ENCODE measurements around the gene IGFBP5. TPM values are rescaled to one million over a fixed set of nuclear protein-coding genes. Genes with fewer than 3 reads are reported as not detected.

IGFBP5 gene
- total RNA-seq, 3 donors from 2014 or later = 161 to 1,107 (median 177) TPM

DNA sequence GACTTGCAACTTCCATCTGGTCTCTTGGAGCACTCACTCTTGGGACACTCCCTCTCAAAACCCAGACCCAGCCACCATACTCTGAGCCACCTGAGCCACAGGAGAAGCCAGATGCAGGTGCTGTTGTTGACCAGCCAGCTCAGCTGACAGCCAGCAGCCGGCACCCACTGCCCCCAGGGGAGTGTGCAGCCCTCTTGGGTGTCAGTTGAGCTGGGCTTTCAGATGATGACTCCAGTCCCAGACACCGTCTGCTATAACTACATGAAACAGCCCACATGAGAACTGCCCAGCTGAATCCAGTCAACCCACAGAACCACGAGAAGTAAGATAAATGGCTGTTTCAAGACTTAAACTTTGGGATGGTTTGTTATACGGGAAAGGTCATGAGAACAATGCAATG, 72.8 kb downstream of the IGFBP5 start:
- H3K4me1 ChIP-seq = no peaks in the 10 kb centered on the region
- intact Hi-C loops (cut with DNase I; ENCODE audit: low total_unique reads) = no loop called here
- no peaks in the 10 kb centered on the region for H3K36me3 ChIP-seq
- TF ChIP-seq POLR2AphosphoS5 (IDR thresholded peaks at IDR 0.05) = no peak
- TF ChIP-seq, protein P1, sequence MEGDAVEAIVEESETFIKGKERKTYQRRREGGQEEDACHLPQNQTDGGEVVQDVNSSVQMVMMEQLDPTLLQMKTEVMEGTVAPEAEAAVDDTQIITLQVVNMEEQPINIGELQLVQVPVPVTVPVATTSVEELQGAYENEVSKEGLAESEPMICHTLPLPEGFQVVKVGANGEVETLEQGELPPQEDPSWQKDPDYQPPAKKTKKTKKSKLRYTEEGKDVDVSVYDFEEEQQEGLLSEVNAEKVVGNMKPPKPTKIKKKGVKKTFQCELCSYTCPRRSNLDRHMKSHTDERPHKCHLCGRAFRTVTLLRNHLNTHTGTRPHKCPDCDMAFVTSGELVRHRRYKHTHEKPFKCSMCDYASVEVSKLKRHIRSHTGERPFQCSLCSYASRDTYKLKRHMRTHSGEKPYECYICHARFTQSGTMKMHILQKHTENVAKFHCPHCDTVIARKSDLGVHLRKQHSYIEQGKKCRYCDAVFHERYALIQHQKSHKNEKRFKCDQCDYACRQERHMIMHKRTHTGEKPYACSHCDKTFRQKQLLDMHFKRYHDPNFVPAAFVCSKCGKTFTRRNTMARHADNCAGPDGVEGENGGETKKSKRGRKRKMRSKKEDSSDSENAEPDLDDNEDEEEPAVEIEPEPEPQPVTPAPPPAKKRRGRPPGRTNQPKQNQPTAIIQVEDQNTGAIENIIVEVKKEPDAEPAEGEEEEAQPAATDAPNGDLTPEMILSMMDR (IDR thresholded peaks at IDR 0.05) = no peak
- no peak for TF ChIP-seq POLR2A (IDR thresholded peaks at IDR 0.05)
- no peak overlapping the region for H3K4me3 ChIP-seq
- H3K27ac ChIP-seq = no peak overlapping the region
- no peak for DNase-seq (ENCODE audit: low spot score in 2 of 2)
- no peaks in the 10 kb centered on the region for H3K27me3 ChIP-seq
- no peaks in the 10 kb centered on the region for H3K9me3 ChIP-seq

Other genes with a start within 250 kb of the IGFBP5 start
- 1,000 to 10,000 TPM; 1,604 to 2,277 (median 1,692) TPM for gene RPL37A, start 196.7 kb downstream of the IGFBP5 start, total RNA-seq
- gene IGFBP2, start 62.1 kb downstream of the IGFBP5 start, total RNA-seq = 100 to 1,000 TPM in 2 of 3 donors, 10 to 100 TPM in 1; 16.0 to 131 (median 115) TPM
- not detected for gene TNP1, start 164.5 kb upstream of the IGFBP5 start, total RNA-seq

Measured in breast epithelium (tissue), 4 donors.